HG03354 (cell line): Measurements from ENCODE around the gene SLC35F1.
"Not testable (repeated sequence)": the region's sequence is repeated elsewhere in the genome, so short reads cannot be mapped to it uniquely, and the experiment has no call there.

Experiments
- ATAC-seq: cut with Tn5 transposase; IDR thresholded peaks from one replicate; pipeline ENCODE4 v1.9.1; 2021; ENCODE audit warnings: mild to moderate bottlenecking; ENCODE audit not compliant: unreplicated experiment, poor library complexity, severe bottlenecking

SLC35F1 gene

GRCh38 chr6:117976030-117976651, 69.1 kb downstream of the SLC35F1 start:
- ATAC-seq = peak; percentile 77

DNA sequence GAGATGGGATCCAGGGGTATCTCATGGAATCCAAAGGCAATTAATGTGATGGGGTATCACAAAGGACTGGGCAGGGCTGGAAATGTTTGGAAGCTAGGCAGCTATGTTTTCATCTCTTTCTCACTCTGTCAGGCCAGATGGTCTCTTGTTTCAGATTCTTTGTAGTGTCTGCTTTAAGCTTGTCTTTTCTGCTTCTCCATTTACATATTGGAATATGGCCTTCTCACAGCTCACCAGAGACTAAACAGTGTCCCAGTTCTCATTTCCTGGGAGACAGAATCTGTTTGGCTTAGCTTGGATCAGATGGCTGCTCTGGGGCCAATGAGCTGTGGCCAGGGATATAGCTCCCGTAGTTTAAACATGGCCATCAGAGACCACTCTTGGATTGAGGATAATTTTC, 78.9 kb downstream of the SLC35F1 start:
- no peak for ATAC-seq

GRCh38 chr6:117986396-117986795, 79.3 kb downstream of the SLC35F1 start:
- ATAC-seq = no peak

GRCh38 chr6:117989086-117989485, 82.0 kb downstream of the SLC35F1 start:
- ATAC-seq = no peak

- ATAC-seq = no peak
These were observed 83.1 kb downstream of the SLC35F1 start for GRCh38 chr6:117990151-117990550.

DNA sequence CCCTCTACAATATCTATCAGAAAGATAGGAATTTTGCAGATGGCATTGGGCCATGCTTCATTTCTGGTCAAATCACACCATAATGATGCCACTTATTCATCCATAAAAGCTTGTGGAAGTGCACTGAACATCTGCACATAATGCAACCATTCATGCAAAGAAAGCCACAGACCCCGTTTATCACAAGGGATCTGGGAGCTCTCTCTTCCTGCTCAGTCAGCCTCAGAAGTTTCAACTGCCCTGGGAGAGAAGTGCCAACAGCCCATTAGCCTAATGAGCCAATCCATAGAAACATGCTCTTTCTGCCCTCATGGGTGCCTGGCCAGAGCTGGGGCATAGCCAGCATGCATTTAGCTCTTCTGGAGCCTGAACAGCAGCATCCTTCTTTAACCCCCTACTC, 85.8 kb downstream of the SLC35F1 start:
- ATAC-seq = no peak

DNA sequence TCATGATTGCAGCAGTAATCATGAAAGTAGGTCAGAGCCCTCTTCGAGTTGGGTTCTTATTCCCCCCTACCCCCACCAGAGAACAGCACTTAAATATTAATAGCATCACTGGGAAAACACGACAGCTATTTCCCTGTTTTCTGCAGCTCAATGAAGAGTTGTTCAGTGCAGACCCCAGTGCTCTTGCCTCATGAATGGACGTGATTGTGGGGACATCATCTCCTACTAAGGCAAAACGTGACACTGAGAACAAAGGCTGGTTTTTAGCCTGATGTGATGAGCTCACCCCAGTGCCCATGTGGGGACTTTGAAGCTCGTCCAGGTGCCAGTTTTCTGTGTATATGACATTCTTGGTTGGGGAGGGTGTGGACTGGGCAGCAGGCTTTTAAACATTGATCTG, 105.9 kb downstream of the SLC35F1 start:
- no peak for ATAC-seq

- ATAC-seq = no peak
These were observed 109.5 kb downstream of the SLC35F1 start for GRCh38 chr6:118016532-118016931.

DNA sequence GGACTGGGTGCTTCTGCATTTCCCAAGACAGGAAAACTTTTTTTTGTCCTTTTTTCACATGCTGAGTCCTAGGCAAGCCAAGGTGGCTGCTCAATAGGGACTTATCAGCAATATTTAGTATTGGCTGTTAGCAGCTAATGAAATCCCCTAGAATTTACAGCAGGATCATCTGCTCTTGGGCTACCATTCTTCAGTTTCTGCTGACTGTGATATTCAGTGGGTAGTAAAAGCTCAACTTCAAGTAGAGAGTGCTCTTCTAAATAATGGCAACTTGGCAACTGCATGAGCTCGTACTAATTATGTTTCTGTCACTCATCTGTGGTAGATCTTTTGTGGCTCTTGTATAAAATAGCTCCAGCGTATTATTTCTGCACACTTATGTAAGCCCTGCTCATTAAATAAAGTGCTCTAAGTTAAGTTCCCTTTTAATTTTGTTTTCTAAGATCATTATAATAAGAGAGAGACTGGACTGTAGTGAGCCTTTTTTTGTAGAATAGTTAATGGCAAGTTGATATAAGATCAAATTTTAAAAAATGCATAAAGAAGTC, 110.3 kb downstream of the SLC35F1 start:
- ATAC-seq = no peak

GRCh38 chr6:118023771-118024170, 116.7 kb downstream of the SLC35F1 start:
- ATAC-seq = no peak

DNA sequence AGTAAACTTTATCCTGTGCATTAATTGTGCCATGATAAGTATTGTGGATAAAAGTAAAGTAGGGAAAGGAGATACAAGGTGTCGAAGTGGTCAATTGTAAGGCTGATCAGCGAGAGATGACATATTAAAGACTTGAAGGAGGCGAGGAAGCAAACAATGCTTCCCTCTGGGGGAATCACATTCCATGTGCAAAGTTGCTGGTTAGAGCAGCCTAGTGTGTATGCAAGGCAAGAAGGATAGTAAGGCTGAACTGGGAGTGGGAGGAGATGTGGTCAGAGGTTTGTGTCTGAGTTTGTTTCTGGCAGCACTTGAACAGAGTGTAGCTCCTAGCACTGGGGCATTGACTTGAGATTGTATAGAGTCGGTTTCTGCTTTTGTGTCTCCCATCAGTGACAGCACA, 122.9 kb downstream of the SLC35F1 start:
- ATAC-seq = no peak

DNA sequence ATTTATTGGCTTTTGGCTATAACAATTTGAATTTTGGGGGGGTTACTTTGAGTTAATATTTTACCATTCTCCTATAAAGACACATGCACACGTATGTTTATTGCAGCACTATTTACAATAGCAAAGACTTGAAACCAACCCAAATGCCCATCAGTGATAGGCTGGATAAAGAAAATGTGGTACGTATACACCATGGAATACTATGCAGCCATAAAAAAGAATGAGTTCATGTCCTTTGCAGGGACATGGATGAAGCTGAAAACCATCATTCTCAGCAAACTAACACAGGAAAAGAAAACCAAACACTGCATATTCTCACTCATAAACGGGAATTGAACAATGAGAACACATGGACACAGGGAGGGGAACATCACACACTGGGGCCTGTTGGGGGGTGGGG, 130.4 kb downstream of the SLC35F1 start:
- not testable (repeated sequence) for ATAC-seq

- no peak for ATAC-seq
These were observed 135.8 kb downstream of the SLC35F1 start for GRCh38 chr6:118042855-118043254.

DNA sequence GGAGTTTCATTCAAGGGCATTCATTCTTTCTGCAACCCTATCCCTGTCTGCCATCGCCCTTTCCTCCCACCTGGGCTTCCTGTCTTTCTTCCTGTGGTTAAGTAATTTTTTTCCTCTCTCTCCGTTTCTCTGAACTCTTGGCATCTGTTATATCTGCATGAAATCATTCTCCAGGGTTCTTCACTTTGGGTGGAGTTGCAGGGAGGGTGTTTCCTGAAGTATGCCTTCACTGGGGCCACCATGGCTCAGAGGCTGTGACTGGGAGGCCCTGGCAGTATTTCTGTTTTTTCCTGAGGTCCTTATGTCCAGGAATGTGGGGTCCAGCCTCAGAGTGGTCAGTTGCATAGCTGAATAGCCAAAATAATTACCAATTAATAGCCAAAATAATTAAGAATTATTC, 137.2 kb downstream of the SLC35F1 start:
- no peak for ATAC-seq

GRCh38 chr6:118054082-118054481, 147.0 kb downstream of the SLC35F1 start:
- ATAC-seq = no peak

DNA sequence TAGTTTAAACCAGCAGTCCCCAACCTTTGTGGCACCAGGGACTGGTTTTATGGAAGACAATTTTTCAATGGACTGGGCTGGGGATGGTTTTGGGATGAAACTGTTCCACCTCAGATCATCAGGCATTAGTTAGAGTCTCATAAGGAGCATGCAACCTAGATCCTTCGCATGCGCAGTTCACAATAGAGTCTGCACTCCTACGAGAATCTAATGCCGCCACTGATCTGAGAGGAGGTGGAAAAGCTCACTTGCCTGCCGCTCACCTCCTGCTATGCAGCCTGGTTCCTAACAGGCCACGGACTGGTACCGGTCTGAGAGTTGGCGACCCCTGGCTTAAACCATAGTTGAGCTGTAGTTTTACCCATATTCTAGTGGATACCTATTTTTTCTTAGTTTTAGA, 154.6 kb downstream of the SLC35F1 start:
- no peak for ATAC-seq

GRCh38 chr6:118080547-118080946, 173.5 kb downstream of the SLC35F1 start:
- no peak for ATAC-seq

DNA sequence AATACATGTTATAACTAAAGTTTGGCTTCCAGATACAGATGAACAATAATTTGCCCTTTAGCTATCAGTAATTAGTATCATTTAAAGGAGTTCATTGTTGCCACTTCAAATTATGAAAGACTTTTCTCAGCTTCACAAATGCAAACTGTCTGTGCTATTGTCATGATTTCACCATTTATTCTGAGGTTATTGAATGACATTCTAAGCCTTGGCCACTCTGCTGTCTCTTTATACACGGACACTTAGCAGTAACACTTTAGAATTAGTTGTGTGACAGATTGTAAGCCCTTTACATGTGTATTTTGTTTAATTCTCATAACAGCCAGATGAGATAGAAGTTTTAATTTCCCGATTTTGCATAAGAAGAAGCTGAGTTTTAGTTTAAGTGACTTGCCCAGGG, 176.6 kb downstream of the SLC35F1 start:
- ATAC-seq = no peak

- no peak for ATAC-seq
These were observed 178.6 kb downstream of the SLC35F1 start for GRCh38 chr6:118085665-118086064.

DNA sequence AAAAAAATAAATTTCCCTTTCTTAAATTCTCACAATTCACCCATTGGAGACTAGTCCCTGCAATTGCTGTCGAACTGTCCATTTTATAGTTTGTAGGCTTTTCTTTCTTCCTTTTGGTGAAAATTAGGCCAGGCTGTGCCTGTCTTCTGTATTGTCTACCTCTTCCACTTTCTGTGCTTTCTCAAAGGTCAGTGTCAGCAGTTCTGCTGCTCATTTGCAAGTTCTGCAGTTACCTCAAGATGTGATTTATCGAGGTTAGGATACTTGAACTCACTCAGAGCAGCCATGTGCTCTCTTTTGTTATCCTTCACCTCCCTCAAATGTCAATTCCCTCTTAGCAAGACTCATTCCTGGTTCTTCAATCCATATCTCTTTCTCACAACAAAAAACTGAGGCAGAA, 179.1 kb downstream of the SLC35F1 start:
- no peak for ATAC-seq

DNA sequence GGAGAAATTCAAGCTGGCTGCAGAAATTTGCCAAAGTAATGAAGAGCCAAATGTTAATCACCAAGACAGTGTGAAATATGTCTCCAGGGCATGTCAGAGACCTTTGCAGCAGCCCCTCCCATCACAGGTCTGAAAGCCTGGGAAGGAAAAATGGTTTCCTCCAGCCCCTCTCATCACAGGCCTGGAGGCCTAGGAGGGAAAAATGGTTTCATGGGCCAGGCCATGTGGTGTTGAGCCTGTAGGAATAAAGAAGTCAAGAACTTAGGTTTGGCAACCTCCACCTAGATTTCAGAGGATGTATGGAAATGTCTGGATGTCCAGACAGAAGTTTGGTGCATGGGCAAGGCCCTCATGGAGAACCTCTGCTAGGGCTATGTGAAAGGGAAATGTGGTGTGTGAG, 185.0 kb downstream of the SLC35F1 start:
- no peak for ATAC-seq

DNA sequence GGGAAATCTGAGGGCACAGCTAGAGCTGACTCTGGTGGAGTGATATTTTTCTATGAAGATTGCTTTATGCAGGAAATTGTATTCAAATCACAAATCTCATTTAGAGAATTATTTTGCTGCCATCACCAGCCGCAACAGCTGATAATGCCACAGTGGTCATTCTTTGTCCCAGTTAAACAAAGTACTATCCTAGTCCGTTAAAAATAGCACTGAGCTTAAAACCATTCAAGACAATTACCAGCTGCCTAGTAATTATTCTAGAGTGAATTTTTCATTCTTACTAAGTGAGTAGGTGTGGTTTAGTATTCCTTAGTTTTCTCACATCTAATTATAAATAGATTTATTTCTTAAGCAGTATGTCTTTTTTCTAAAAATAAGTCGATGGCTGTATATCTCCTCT, 190.5 kb downstream of the SLC35F1 start:
- ATAC-seq = no peak
